Activated gamma-delta T cell treated with Interleukin-2 at 50 U/mL for 16 hours (primary cell): ENCODE data around the gene RABGEF1.
"Not testable (repeated sequence)": the region's sequence is repeated elsewhere in the genome, so short reads cannot be mapped to it uniquely, and the experiment has no call there.

Experiments used
- DNase-seq: peaks from one replicate; pipeline ENCODE4 v3.0.0-alpha.2; 2020

RABGEF1 gene

DNA sequence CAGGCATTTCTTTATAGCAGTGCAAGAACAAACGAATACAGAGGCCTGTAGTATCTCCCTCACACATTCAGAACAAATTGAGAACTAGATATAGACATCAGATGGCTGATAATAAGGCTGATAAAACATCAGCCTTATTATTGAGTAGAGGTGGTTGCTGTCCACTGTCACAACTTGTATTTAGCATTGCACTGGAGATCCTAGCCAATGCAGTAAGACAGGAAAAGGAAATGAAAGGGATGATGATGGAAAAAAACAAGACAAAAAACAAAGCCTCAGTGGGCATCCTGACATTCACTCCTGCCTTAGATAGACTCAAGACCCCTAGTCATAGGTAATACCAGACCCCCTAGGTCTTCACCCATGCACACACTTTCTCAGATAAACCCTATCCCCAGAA, 4.7 kb upstream of the RABGEF1 start:
- no peak for DNase-seq

DNA sequence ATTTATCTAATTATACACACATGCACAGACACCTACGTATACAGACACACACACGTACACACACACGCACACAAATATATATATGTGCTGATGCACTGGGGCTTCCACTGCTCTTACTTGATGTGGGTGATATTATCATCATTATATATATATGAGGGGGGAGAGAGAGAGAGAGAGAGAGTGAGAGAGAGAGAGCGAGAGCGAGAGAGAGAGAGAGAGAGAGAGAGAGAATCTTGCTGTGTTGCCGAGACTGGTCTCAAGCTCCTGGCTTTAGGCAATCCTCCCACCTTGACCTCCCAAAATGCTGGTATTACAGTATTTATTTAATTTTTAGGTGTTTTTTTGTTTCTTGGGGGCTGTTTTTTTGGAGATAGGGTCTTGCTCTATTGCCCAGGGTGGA, 3.6 kb upstream of the RABGEF1 start:
- no peak for DNase-seq

DNA sequence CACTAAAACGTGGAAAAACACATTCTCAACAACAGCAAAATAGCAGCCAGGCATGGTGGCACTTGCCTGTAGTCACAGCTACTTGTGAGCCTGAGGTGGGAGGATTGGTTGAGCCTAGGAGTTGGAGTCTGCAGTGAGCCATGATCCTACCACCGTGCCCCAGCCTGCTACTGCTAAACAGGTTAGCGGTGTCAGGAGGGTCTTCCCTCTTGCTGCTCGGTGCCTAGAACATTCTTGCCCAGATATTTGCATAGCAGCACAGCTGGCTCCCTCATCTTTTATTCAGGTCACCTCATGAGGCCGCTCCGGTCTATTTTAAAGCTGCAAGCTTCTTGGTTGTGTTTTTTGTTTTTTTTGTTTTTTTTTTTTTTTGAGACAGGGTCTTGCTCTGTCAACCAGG, 2.9 kb upstream of the RABGEF1 start:
- no peak for DNase-seq

DNA sequence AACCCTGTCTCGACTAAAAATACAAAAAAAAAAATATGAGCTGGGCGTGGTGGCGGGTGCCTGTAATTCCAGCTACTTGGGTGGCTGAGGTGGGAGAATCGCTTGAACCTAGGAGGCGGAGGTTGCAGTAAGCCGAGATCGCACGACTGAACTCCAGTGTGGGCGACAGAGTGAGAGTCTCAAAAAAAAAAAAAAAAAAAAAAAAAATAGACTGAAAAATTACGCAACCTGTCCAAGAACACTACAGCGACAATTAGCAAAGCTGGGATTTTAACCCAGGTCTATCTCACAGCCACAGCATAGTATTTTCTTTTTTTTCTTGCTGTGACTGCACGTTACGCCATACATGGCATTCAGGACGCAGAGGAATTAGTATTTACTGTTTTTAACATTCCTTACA, 1.1 kb upstream of the RABGEF1 start:
- no peak for DNase-seq

DNA sequence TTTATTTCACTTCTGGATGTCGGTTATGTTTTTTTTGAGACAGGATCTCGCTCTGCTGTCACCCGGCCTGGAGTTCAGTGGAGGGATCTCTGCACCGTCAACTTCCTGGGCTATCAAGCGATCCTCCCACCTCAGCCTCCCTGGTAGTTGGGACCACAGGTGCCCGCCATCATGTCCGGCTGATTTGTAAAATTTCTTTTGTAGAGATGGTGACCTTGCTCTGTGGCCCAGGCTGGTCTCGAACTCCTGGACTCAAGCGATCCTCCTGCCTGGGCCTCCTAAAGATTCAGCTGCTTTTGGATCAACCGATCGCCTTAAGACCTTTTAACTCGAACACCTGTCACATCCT, 606 bp upstream of the RABGEF1 start:
- DNase-seq: peak; percentile 6

DNA sequence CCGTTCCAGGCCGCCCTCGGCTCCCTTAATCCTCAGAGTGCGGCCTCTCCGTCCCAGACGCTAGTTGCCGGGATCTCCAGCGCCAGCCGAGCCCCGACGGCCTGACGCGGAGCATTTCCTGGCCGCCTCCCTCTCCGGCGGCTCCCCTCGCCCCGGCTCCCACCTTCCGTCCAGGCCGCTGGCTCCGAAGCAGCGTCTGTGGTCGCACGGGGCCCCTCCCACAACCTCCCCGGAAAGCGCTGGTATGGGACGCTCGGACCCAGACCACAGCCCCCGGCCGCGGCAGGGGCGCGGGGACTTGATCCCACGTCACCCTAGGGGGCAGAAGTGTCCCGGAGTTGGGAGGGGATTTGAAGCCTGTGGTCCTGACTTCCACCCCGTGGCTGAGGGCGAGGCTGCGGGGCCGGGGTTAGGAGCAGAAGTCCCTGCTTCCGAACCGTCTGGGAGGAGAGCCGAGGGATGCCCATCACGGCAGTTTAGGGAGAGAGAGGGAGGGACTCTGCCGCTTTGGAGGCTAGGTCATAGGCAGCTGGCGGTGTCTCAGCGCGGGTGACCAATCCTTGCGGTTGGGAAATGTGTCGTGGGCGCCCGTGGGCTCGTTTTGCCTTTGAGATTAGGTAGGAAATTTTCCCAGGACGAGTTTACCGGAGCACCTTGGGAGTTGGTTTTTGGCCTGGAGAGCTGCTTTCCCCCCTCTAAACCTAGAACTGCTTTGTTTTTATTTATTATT, 612 bp downstream of the RABGEF1 start:
- peak; percentile 31 for DNase-seq

DNA sequence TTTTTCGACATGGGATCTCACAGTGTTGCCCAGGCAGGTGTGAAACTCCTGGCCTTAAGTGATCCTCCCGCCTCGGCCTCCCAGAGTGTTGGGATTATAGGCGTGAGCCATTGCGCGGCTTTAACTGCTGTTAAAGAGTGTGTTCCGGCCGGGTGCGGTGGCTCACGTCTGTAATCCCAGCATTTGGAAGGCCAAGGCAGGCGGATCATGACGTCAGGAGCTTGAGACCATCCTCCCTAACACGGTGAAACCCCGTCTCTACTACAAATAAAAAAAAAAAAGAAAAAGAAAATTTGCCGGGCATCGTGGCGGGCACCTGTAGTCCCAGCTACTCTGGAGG, 1.1 kb downstream of the RABGEF1 start:
- no peak for DNase-seq

DNA sequence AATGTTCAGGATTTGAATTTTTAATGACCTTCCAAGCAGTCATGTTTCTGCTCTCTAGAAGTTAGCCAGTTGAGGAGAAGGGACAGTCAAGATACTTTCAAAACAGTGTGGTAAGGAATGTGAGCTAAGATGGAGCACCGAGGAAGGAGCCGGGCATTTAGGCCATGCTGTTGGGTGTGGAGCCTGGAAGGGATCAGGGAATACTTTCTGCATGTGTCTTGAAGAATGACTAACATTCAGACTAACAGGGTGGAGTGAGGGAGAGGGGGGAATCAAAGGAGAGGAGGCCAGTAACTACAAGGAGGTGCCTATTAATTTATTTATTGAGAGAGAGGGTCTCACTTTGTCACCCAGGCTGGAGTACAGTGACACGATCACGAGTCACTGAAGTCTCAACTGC, 1.8 kb downstream of the RABGEF1 start:
- not testable (repeated sequence) for DNase-seq

DNA sequence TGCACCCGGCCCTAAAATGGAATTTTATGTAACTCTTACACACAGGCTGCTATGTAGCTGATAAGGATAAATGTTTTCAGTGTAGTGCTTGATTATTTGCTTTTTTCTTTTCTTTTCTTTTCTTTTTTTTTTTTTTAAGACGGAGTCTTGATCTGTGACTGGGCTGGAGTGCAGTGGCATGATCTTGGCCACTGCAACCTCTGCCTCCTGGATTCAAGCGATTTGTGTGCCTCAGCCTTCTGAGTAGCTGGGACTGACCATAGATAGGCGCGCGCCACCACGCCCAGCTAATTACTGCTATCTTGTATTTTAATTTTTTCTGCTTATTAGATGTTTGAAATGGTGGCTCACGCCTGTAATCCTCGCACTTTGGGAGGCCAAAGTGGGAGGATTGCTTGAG, 3.4 kb downstream of the RABGEF1 start:
- no peak for DNase-seq

DNA sequence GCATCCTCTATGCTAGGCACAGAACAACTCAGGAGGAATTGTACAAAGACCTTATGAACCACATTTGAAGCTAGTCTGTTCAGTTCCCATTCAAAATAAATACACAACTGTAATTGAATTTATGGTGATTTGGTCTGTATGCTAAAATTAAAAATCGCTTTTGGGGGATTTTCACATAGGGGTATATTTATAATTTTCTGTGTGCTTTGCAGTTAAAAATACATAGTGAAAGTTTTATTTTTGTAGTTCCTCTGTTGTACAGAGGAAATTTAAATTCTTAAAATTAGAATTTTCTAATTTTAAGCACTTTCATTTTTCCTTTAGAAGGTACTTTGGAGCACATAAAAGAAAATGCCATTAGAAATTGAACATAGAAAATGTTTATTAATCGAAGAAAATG, 6.9 kb downstream of the RABGEF1 start:
- DNase-seq: no peak

DNA sequence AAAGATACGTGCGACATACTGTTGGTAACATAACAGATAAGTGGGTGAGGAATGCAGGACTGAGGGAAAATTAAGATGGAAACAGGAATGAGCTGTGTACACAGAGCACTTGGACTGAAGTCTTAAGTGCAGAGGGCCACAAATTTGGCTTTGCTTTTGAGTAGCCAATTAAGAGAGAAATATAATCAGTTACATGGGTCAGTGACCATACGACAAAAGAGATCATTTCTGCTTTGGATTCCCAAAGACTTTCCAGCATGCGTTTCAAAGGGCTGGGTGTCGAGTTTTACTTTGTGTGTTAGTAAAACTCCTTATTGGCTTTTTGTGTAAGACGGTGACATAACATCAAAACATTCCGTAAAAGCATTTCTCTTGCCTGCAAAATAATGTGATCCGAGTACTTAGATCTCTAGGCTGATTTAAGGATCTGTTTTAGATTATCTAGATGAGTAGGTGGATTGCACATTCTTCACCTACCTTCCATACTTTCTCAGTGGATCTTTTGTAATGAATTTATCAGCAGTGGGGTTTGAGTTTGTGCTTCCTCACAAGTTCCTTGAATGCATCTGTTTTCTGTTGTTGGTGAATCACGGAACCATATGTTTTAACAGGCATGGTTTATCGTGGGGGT, 7.5 kb downstream of the RABGEF1 start:
- DNase-seq: no peak

DNA sequence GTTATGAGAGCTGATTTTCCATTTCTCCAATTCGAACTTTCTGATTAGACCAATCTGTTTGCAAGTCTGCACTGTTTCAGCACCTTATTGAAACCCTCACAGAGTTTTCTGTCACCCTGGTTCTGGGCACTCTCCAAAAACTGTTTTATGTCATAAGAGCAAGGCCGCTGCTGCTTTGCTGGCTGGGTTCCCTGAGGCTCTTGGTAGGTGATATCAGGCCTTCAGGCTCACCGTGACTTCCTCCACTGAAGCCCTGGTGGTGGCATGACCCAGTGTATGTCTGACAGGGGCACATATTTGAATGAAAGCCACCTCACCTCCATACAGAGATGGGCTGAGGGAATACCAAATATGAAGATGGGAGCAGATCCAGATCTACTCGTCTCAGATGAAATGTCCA, 8.3 kb downstream of the RABGEF1 start:
- no peak for DNase-seq

DNA sequence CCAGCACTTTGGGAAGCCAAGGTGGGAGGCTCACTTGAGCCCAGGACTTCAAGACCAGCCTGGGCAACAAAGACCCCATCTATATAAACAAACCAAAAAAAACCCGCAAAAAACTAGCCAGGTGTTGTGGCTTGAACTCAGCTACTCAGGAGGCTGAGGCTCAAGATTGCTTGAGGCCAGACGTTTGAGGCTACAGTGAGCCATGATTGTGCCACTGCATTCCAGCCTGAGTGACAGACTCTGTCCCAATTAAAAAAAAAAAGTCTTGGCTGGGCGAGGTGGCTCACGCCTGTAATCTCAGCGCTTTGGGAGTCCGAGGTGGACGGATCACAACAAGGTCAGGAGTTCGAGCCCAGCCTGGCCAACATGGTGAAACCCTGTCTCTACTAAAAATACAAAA, 11.4 kb downstream of the RABGEF1 start:
- no peak for DNase-seq

DNA sequence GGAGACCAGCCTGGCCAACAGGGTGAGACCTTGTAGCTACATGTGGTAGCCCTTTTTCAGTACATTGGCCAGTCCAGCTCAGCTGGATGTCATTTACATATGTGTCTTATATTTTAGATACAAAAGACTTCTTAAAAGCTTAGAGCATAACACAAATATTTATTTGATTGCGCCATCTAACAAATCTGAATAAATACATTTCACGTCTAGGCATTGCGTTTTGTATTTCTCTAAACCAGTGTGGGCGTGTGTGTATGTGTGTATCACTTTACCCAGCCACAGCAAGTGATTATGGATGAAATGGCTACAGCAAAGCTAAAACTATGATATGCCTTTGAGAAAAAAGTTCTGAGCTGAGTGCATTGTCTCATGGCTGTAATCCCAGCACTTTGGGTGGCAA, 14.0 kb downstream of the RABGEF1 start:
- DNase-seq: no peak

DNA sequence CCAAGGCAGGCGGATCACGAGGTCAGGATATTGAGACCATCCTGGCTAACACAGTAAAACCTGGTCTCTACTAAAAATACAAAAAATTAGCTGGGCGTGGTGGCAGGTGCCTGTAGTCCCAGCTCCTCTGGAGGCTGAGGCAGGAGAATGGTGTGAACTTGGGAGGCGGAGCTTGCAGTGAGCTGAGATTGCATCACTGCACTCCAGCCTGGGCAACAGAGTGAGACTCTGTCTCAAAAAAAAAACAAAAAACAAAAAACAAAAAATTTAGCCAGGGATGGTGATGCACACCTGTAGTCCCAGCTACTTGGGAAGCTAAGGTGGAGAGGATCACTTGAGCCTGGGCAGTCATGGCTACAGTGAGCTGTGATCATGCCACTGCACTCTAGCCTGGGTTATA, 14.5 kb downstream of the RABGEF1 start:
- not testable (repeated sequence) for DNase-seq

DNA sequence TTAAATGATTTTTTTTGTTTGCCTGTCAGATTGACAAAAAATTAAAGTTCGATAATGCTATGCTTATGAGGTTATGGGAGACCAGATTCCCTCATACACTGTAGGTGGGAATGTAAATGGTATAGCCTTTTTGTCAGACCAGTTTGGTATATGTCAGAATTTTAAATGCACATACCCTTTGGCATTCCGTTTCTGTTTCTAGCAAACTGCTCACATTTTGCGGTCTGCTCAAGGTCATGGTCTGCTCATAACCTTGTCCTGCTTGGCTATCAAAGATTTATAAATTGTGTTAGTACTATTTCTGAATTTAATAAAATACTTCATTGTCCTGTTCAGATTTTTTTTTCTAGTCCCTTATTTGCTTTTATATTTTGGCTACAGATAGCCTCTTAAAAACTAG, 15.7 kb downstream of the RABGEF1 start:
- not testable (repeated sequence) for DNase-seq

DNA sequence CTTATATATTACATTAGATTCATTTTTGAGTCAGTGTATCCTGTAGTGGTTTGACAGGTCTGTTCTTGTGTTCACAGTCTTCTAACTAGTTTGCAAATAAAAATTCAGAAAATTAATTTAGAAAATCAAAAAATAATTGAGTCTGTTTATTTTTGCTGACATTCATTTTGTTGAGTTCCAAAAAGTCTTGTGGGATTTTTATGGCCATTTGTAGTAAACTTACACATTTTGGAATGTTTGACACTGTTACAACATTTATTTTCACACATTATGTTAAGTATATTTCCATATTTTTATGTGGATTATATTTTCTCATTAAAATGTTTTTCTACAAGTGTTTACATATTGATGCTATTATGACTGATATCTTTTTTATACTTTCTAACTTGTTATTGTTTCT, 16.4 kb downstream of the RABGEF1 start:
- DNase-seq: no peak

DNA sequence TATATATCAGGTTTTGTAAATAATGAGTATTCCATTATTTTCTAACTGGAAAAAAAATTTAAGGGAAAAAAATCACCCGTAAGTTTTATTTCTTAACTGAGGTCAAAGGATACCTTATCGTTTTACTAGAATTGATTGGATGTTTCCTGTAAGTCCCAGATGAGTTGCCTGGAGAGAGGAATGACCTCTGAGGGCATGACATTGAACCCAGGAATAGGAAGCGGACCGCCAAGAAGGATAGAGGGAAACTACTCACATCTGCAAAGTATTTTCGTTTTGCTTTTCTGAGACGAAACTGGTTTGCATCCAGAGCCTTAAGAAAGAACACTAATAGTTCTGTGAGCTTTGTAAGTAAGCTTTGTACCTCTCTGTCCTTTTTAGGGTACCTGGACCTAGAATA, 17.4 kb downstream of the RABGEF1 start:
- DNase-seq: no peak

DNA sequence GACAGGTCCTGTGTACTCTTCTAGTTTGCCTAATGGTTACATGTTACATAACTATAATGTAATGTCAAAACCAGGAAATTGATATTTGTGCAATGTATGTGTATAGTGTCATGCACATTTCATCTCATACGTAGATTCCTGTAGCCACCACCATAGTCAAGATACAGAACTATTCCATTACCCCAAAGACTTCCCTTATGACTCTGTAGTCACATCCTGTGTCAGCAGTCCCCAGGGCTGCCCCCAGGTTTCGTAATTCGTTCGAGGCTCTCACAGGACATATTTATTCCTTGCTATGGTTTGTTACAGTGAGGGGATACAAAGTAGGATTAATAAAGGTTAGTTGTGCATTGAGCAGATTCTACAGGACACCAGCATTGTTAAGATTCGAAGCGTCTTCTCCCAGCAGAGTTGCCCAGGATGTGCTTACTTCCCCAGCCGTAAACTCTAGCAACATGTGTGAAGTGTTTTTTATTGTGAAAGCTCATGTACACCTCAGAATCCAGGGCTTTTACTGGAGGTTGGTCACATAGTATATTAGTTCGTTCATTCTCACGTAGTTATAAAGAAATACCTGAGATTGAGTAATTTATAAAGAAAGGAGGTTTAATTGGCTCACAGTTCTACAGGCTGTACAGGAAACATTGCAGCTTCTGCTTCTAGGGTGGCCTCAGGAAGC, 18.6 kb downstream of the RABGEF1 start:
- no peak for DNase-seq

DNA sequence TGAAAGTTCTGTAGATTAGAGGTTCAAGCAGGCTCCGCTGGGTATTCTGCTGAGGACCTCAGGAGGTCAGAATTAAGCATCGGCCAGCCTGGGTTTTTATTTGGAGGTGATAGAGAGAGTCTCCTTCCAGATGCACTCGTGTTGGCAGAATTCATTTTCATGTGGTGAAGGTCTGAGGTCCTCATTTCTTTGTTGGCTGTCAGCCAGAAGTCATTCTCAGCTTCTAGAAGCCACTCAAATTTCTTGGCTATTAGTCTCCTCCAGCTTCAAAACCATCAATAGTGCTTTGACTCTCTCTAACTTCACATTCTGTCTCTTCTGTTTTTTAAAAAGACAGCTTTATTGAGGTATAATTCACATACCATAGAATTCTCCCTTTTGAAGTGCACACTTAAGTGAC, 22.6 kb downstream of the RABGEF1 start:
- not testable (repeated sequence) for DNase-seq

DNA sequence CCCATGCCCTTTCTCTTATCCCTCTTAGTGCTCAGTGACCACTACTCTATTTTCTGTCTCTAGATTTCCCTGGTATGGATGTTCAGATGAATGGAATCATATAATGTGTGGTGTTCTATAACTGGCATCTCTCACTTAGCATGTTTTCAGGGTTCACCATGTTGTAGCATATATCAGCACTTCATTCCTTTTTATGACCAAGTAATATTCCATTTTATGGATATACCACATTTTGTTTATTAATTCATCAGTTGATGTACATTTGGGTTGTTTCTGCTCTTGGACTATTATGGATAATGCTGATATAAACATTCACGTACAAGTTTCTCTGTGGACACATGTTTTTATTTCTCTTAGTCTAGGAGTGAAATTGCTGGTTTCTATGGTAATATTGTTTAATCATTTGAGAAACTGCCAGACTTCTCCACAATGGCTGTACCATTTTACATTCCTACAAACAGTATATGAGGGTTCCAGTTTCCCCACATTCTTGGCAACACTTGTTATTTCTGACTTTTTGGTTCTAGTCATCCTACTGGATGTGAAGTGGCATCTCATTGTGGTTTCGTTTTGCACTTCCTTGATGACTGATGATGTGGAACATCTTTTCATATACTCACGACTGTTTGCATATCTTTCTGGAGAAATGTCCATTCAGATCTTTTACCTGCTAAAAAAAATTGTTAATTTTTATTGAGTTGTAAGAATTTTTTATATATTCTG, 23.3 kb downstream of the RABGEF1 start:
- not testable (repeated sequence) for DNase-seq

DNA sequence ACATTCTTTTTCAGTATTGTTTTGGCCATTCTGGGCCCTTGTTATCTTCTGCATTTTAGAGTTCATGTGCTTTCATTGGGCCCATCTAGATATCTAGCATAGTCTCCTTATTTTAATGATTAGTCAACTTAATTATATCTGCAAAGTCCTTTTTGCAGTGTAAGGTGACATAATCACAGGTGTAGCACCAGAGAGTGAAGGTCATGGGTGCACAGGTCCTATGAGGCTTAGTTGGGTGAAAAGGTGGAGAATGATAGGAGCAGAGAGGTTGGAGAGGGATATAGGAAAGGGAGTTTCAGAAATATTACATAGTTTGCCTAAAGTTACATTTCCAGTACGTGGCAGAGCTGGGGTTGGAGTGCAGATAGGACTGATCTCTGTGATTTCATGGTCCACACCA, 24.4 kb downstream of the RABGEF1 start:
- not testable (repeated sequence) for DNase-seq

DNA sequence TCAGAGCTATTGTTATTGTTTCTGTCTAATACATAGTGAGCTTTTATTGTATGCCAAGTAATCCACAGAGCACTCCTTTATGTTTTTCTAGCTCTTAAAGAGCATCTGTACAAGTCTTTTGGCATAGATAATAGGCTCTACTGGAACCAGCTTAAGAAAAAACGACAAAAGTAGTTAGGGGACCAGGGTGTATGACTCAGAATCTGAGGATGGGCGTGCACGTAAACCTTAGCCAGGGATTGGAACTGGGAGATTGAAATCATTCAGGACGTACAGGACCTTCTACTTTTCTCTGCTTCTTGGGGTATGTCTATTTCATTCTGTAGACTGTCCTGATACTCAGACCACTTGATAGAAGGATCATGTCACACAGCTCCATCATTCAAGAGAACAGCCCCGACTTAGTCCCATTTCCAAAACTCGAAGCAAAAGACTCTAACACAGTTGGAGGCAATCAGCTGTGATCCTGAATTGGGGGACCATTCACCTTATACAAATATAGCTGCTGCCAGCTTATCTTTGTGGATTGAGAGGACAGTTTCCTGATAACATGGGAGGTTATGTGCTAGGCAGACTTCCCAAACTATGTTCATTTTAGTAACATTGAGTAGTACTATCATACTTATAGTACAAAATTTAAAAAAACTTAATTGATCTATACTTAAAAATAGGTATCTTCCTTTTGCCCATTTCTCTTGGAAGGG, 24.9 kb downstream of the RABGEF1 start:
- not testable (repeated sequence) for DNase-seq
